ENCODE results near the gene BOD1L2. TPM values are rescaled to one million over a fixed set of nuclear protein-coding genes. Genes with fewer than 3 reads are reported as not detected.

Gene BOD1L2
- total RNA-seq, 1 donor = not detected

GRCh38 chr18:57135699-57136098 lies 11.2 kb upstream of the BOD1L2 start:
- no peaks in the 10 kb centered on the region for H3K4me1 ChIP-seq (ENCODE audit: insufficient read depth, low read length)
- H3K4me3 ChIP-seq (ENCODE audit: insufficient read depth, low read length) = no peak overlapping the region
- no peak for DNase-seq (ENCODE audit: insufficient read length, low spot score, missing footprints)
- H3K4me2 ChIP-seq (ENCODE audit: insufficient read depth, low read length) = no peak overlapping the region
- no peaks in the 10 kb centered on the region for H3K79me2 ChIP-seq (ENCODE audit: insufficient read depth, low read length)
- H3K9me3 ChIP-seq (ENCODE audit: low read depth, low read length) = no peaks in the 10 kb centered on the region
- H3K27me3 ChIP-seq (ENCODE audit: insufficient read depth, low read length) = no peaks in the 10 kb centered on the region
- H4K20me1 ChIP-seq (ENCODE audit: insufficient read depth, low read length) = no peaks in the 10 kb centered on the region
- H2AFZ ChIP-seq (ENCODE audit: low read length) = no peak overlapping the region
- no peak overlapping the region for H3K27ac ChIP-seq (ENCODE audit: low read depth, low read length)
- TF ChIP-seq CTCF (IDR thresholded peaks at IDR 0.05; ENCODE audit: extremely low read depth, low read depth, low read length) = no peak
- no peaks in the 10 kb centered on the region for H3K36me3 ChIP-seq (ENCODE audit: insufficient read depth, low read length)

DNA sequence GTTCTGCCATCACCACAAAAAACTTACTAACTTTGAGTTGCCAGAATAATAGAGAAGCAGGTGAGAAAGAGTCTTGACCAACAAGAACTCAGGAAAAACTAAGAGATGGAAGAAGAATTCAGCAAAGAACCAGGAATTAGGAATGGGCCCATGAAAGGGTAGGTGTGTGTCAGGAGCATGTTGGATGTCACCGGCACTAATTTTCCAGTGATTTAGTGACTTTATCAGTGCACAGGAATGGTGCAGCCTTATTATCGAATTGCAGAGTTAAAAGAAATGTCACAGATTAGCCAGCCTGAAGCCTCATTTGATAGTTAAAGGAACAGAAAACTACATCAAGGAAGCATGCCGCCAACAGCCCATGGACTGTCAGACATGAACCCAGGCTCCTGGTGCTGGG lies 9.0 kb upstream of the BOD1L2 start:
- no peak overlapping the region for H3K4me2 ChIP-seq (ENCODE audit: insufficient read depth, low read length)
- DNase-seq (ENCODE audit: insufficient read length, low spot score, missing footprints) = no peak
- no peaks in the 10 kb centered on the region for H3K36me3 ChIP-seq (ENCODE audit: insufficient read depth, low read length)
- no peaks in the 10 kb centered on the region for H3K9me3 ChIP-seq (ENCODE audit: low read depth, low read length)
- no peak overlapping the region for H3K4me3 ChIP-seq (ENCODE audit: insufficient read depth, low read length)
- no peaks in the 10 kb centered on the region for H4K20me1 ChIP-seq (ENCODE audit: insufficient read depth, low read length)
- no peak overlapping the region for H2AFZ ChIP-seq (ENCODE audit: low read length)
- H3K27ac ChIP-seq (ENCODE audit: low read depth, low read length) = no peak overlapping the region
- H3K79me2 ChIP-seq (ENCODE audit: insufficient read depth, low read length) = no peaks in the 10 kb centered on the region
- H3K4me1 ChIP-seq (ENCODE audit: insufficient read depth, low read length) = no peaks in the 10 kb centered on the region
- H3K27me3 ChIP-seq (ENCODE audit: insufficient read depth, low read length) = no peaks in the 10 kb centered on the region
- TF ChIP-seq CTCF (IDR thresholded peaks at IDR 0.05; ENCODE audit: extremely low read depth, low read depth, low read length) = no peak

- Histone ChIP-seq H3K4me2 (ENCODE audit: insufficient read depth, low read length) (no peak overlapping the region), H3K27ac (ENCODE audit: low read depth, low read length) (no peak overlapping the region), H3K79me2 (ENCODE audit: insufficient read depth, low read length) (no peaks in the 10 kb centered on the region), H3K9me3 (ENCODE audit: low read depth, low read length) (no peaks in the 10 kb centered on the region), H3K27me3 (ENCODE audit: insufficient read depth, low read length) (no peaks in the 10 kb centered on the region), H2AFZ (ENCODE audit: low read length) (no peak overlapping the region), H3K4me3 (ENCODE audit: insufficient read depth, low read length) (no peak overlapping the region), H3K36me3 (ENCODE audit: insufficient read depth, low read length) (no peaks in the 10 kb centered on the region), H3K4me1 (ENCODE audit: insufficient read depth, low read length) (no peaks in the 10 kb centered on the region), H4K20me1 (ENCODE audit: insufficient read depth, low read length) (no peaks in the 10 kb centered on the region)
- no peak for TF ChIP-seq CTCF (IDR thresholded peaks at IDR 0.05; ENCODE audit: extremely low read depth, low read depth, low read length)
- no peak for DNase-seq (ENCODE audit: insufficient read length, low spot score, missing footprints)
Measured at GRCh38 chr18:57141208-57142129, 5.4 kb upstream of the BOD1L2 start.

DNA sequence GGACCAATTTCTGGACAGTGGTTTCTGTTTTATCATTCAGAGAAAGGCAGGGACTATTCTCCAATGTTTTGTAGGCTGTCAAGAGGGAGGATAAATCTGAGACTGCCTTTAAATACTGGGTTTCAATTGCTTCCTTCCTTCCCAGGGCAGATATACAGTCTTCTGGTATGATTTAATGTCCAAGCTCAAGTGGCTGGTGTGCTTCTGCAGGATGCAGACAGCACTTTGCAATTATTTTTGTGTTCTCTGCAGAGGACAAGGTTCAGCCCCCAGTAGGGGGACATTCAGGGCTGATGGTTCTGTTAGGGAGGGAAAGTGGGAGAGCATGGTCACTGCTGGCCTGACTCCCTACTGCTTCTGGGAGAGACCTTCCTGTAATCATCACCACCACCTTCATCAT lies 4.6 kb upstream of the BOD1L2 start:
- no peak for TF ChIP-seq CTCF (IDR thresholded peaks at IDR 0.05; ENCODE audit: extremely low read depth, low read depth, low read length)
- H2AFZ ChIP-seq (ENCODE audit: low read length) = no peak overlapping the region
- H3K27ac ChIP-seq (ENCODE audit: low read depth, low read length) = no peak overlapping the region

More for the DNA sequence above, 4.6 kb upstream of the BOD1L2 start:
- no peaks in the 10 kb centered on the region for H3K79me2 ChIP-seq (ENCODE audit: insufficient read depth, low read length)
- no peaks in the 10 kb centered on the region for H4K20me1 ChIP-seq (ENCODE audit: insufficient read depth, low read length)
- DNase-seq (ENCODE audit: insufficient read length, low spot score, missing footprints) = peak; percentile 80
- H3K4me3 ChIP-seq (ENCODE audit: insufficient read depth, low read length) = no peak overlapping the region
- no peaks in the 10 kb centered on the region for H3K4me1 ChIP-seq (ENCODE audit: insufficient read depth, low read length)
- H3K36me3 ChIP-seq (ENCODE audit: insufficient read depth, low read length) = no peaks in the 10 kb centered on the region
- no peaks in the 10 kb centered on the region for H3K27me3 ChIP-seq (ENCODE audit: insufficient read depth, low read length)
- no peaks in the 10 kb centered on the region for H3K9me3 ChIP-seq (ENCODE audit: low read depth, low read length)
- H3K4me2 ChIP-seq (ENCODE audit: insufficient read depth, low read length) = no peak overlapping the region
